Omental fat pad (tissue), 4 donors: ENCODE data around the gene FAM98C. TPM values are rescaled to one million over a fixed set of nuclear protein-coding genes. Genes with fewer than 3 reads are reported as not detected.
A peak's percentile ranks its signal among the peaks of the same experiment; 100 is the strongest.

Experiments used
- ATAC-seq: fragments of 150-250 bp; one replicate; pipeline ENCODE4 v1.9.1; 2016; ENCODE audit warnings: mild to moderate bottlenecking, moderate library complexity; ENCODE audit not compliant: low FRiP score
- DNase-seq: peaks from one replicate; pipeline ENCODE4 v3.0.0-alpha.2; 2019; ENCODE audit warnings: low spot score
- CTCF ChIP-seq, 3 donors: fragments of 450-650 bp; IDR thresholded peaks; one replicate each; pipeline ENCODE4 v1.5.1; 2016 to 2017; ENCODE audit warnings: antibody characterized with exemption in 3 of 3, mild to moderate bottlenecking in 3 of 3, moderate library complexity in 2 of 3
- total RNA-seq, 4 donors: library from RNA; depleted of rRNA; stranded (reverse); fragments of >200 nt; gene quantifications; one replicate each; pipeline ENCODE4 v1.1.0, GENCODE V29; 2016

The FAM98C gene
- total RNA-seq, 4 donors from 2014 or later, result 7.4 to 22.7 (median 10.6) TPM

- ATAC-seq, result no peak
- no peak for DNase-seq
- no peak for TF ChIP-seq CTCF (IDR thresholded peaks at IDR 0.05)
Observed at GRCh38 chr19:38429055-38429810, 26.3 kb downstream of the FAM98C start.

- TF ChIP-seq CTCF (IDR thresholded peaks at IDR 0.05), result no peak
- DNase-seq, result no peak
- no peak for ATAC-seq
Observed at GRCh38 chr19:38429811-38430156, 26.9 kb downstream of the FAM98C start.

- no peak for DNase-seq
- no peak for ATAC-seq
- no peak for TF ChIP-seq CTCF (IDR thresholded peaks at IDR 0.05)
Observed at GRCh38 chr19:38430931-38431330, 28.0 kb downstream of the FAM98C start.

- TF ChIP-seq CTCF (IDR thresholded peaks at IDR 0.05), result no peak
- peak; percentile 36 for DNase-seq
- peak; percentile 69 for ATAC-seq
Observed at GRCh38 chr19:38433268-38433733, 30.4 kb downstream of the FAM98C start, which contains the start of gene RYR1. TSS of gene RYR1 (plus strand) at chr19:38433691. CDS start at chr19:38433830, 139 bp downstream.

GRCh38 chr19:38434549-38435051, 31.7 kb downstream of the FAM98C start:
- DNase-seq (no peak), ATAC-seq (no peak)
- no peak for TF ChIP-seq CTCF (IDR thresholded peaks at IDR 0.05)

- no peak for ATAC-seq
Observed at GRCh38 chr19:38437295-38437694, 34.4 kb downstream of the FAM98C start.

More at GRCh38 chr19:38437295-38437694, 34.4 kb downstream of the FAM98C start:
- DNase-seq, result no peak
- TF ChIP-seq CTCF (IDR thresholded peaks at IDR 0.05), result no peak
